T-helper 17 cell (primary cell): ENCODE data around the gene BICD1. TPM values are rescaled to one million over a fixed set of nuclear protein-coding genes. Genes with fewer than 3 reads are reported as not detected.
A peak's percentile ranks its signal among the peaks of the same experiment; 100 is the strongest.

Experiments used
- ATAC-seq: fragments of 150-1000 bp; cut with Tn5 transposase; 2 replicates; pipeline ENCODE4 v1.10.0; 2021; ENCODE audit warnings: mild to moderate bottlenecking, moderate library complexity
- DNase-seq, 3 donors: peaks; one replicate each; pipeline versions ENCODE4 v3.0.0 to v3.0.0-alpha.2; 2020 to 2021
- H3K9me3 ChIP-seq: one replicate; pipeline ENCODE4 v1.7.0; 2013; ENCODE audit warnings: low read length, mild to moderate bottlenecking; ENCODE audit not compliant: control insufficient read depth, poor library complexity, severe bottlenecking
- H3K27ac Mint-ChIP-seq: one replicate; pipeline ENCODE4 v1.8.0; 2022; ENCODE audit warnings: mild to moderate bottlenecking, moderate library complexity, mixed read lengths
- H3K27me3 Mint-ChIP-seq: one replicate; pipeline ENCODE4 v1.8.0; 2022; ENCODE audit warnings: mixed read lengths
- H3K36me3 Mint-ChIP-seq: one replicate; pipeline ENCODE4 v1.8.0; 2022; ENCODE audit warnings: low read depth, mixed read lengths
- H3K4me1 Mint-ChIP-seq: one replicate; pipeline ENCODE4 v1.8.0; 2022; ENCODE audit warnings: mild to moderate bottlenecking, mixed read lengths
- H3K4me3 Mint-ChIP-seq: one replicate; pipeline ENCODE4 v1.8.0; 2022; ENCODE audit warnings: mild to moderate bottlenecking, moderate library complexity, mixed read lengths
- total RNA-seq, 4 donors: library from RNA in 2 of 4; stranded (reverse) in 2 of 4; gene quantifications; one replicate each; pipeline ENCODE4 v1.2.3 and lab custom pipeline; 2022 to 2026

The BICD1 gene
- total RNA-seq, 2 donors from 2014 or later = 10.5 to 15.8 TPM

- H3K4me3 Mint-ChIP-seq = no peak overlapping the region
- no peaks in the 10 kb centered on the region for H3K9me3 ChIP-seq
- H3K27ac Mint-ChIP-seq = no peak overlapping the region
- no peaks in the 10 kb centered on the region for H3K27me3 Mint-ChIP-seq
- DNase-seq (no peak), ATAC-seq (no peak)
- H3K4me1 Mint-ChIP-seq = no peaks in the 10 kb centered on the region
- no peaks in the 10 kb centered on the region for H3K36me3 Mint-ChIP-seq
Observed at GRCh38 chr12:32357601-32358249, 251.1 kb downstream of the BICD1 start.

- ATAC-seq = no peak
- Mint-ChIP-seq H3K36me3 (no peaks in the 10 kb centered on the region), H3K4me3 (no peak overlapping the region), H3K27me3 (no peaks in the 10 kb centered on the region), H3K4me1 (no peaks in the 10 kb centered on the region), H3K27ac (no peak overlapping the region)
- DNase-seq = no peak
- H3K9me3 ChIP-seq = no peaks in the 10 kb centered on the region
Observed at GRCh38 chr12:32360956-32361355, 254.3 kb downstream of the BICD1 start.

DNA sequence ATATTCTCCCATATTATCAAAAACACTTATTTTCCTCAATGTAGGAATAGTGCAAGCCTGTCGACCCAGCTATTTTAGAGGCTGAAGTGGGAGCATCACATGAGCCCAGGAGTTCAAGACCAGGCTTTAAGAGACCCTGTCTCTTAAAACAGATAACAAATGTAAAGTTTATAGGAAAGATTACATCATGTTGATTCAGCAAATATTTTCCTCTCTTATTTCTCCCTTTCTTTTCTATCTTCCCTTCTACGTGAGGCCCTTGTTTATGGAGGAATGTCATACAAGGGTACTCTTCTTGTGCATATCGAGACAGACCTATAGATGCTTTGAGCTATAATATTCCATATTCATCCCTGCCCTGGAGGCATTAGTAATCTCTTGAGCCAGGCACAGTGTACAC lies 256.2 kb downstream of the BICD1 start:
- Mint-ChIP-seq H3K27ac (no peak overlapping the region), H3K4me3 (no peak overlapping the region), H3K36me3 (no peaks in the 10 kb centered on the region), H3K4me1 (no peaks in the 10 kb centered on the region), H3K27me3 (no peaks in the 10 kb centered on the region)
- ATAC-seq (no peak), DNase-seq (no peak)
- H3K9me3 ChIP-seq = no peaks in the 10 kb centered on the region

DNA sequence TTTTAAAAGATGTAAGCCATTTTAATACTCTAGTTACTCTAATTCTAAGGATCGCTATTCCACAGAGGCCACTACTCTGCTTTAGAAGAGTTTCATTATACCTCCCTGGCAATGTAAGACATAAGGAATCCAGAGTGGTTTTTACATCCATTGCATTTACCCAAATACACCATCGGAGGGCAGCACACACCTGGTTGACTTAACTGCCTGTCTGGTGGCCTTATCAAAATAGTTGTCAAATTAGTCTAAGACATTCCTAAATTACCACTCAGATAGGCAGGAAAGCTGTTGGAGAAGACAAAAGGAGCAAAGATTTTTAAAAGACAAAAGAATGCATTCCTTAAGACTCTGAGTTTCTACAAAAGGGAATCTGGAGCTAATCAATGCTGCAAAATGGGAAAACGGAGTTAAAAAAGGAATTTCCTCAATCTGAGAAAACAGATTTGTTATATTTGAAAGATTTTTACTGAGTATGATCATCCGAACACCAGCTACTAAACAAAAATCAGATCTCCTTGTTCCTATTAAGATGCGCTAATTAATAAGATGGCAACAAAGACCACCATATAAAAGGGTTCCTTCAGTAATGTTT lies 258.9 kb downstream of the BICD1 start:
- no peak overlapping the region for H3K27ac Mint-ChIP-seq
- peak; percentile 51 for ATAC-seq
- no peak overlapping the region for H3K4me3 Mint-ChIP-seq

DNA sequence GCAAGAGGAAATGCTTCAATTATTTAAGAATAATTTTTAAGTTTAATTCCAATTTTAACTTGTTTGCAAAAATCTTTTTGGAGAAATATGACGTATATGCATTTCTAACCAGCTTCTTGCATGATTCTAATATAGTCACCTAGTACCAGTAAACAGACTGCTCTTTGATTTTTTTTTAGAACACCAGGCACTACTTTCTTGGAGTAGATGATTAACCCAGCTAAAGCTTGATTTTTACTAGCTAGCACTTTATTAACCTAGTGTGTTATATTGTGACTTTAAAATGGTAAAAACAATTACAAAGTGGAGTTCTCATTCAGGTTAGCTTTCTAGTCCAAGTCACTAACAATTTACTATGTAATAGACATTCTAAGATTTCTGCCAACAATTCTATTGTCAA lies 260.1 kb downstream of the BICD1 start:
- no peak overlapping the region for H3K4me3 Mint-ChIP-seq
- no peak for ATAC-seq
- no peak for DNase-seq
- H3K27ac Mint-ChIP-seq = no peak overlapping the region
- H3K27me3 Mint-ChIP-seq = no peaks in the 10 kb centered on the region
- no peaks in the 10 kb centered on the region for H3K9me3 ChIP-seq
- no peaks in the 10 kb centered on the region for H3K36me3 Mint-ChIP-seq
- no peaks in the 10 kb centered on the region for H3K4me1 Mint-ChIP-seq

More for the DNA sequence above, 258.9 kb downstream of the BICD1 start:
- H3K36me3 Mint-ChIP-seq = no peaks in the 10 kb centered on the region
- H3K4me1 Mint-ChIP-seq = no peaks in the 10 kb centered on the region
- peak in 1 of 3 donors; percentile 15 for DNase-seq
- H3K27me3 Mint-ChIP-seq = no peaks in the 10 kb centered on the region
- no peaks in the 10 kb centered on the region for H3K9me3 ChIP-seq

DNA sequence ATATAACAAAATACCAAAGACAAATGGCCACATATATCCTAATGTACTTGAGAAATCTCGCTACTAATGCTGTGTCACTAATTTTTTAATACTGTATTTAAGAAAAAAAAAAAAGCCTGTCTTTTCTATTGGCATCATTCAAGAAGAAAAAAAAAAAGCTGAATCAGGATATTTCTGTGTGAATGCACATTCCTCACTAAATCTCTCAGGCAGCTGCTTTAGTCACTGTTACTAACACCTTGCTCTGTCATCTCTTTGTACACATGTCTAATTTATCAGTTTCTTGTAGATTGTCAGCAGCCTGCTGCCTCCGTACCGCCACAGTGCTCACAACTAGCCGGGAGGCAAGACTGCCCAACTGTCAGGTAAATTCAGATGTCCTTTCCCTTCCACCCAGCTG lies 260.7 kb downstream of the BICD1 start:
- ATAC-seq (no peak), DNase-seq (no peak)
- no peaks in the 10 kb centered on the region for H3K27me3 Mint-ChIP-seq
- H3K9me3 ChIP-seq = no peaks in the 10 kb centered on the region
- no peak overlapping the region for H3K4me3 Mint-ChIP-seq
- H3K27ac Mint-ChIP-seq = no peak overlapping the region
- H3K4me1 Mint-ChIP-seq = no peaks in the 10 kb centered on the region
- H3K36me3 Mint-ChIP-seq = no peaks in the 10 kb centered on the region

- DNase-seq (no peak), ATAC-seq (no peak)
- Mint-ChIP-seq H3K36me3 (no peaks in the 10 kb centered on the region), H3K4me1 (no peaks in the 10 kb centered on the region), H3K27me3 (no peaks in the 10 kb centered on the region), H3K4me3 (no peak overlapping the region), H3K27ac (no peak overlapping the region)
- H3K9me3 ChIP-seq = no peaks in the 10 kb centered on the region
Observed at GRCh38 chr12:32369202-32369601, 262.6 kb downstream of the BICD1 start.

GRCh38 chr12:32377344-32378055 lies 270.9 kb downstream of the BICD1 start:
- Mint-ChIP-seq H3K36me3 (no peaks in the 10 kb centered on the region), H3K4me1 (no peaks in the 10 kb centered on the region), H3K27me3 (no peaks in the 10 kb centered on the region), H3K4me3 (no peak overlapping the region), H3K27ac (no peak overlapping the region)
- DNase-seq (no peak), ATAC-seq (no peak)
- no peaks in the 10 kb centered on the region for H3K9me3 ChIP-seq

DNA sequence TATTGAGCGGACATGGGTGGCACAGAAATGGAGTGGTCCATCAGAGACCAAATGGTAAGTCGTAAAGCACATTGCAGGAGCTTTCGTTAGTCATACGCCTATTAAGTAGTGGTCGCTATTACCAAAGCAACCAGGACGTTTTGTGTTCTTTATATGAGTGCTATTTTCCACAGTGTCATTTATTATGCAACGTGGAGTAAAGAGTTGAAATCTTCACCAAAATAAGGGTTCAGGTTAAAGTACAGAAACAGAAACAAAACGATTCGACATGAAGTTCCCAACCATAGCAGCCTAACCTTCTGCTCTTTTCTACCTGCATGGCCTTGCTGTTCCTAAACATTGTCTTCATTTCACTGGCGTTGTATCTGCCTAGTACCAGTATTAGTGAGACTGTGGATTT lies 272.6 kb downstream of the BICD1 start:
- DNase-seq (no peak), ATAC-seq (no peak)
- H3K27ac Mint-ChIP-seq = no peak overlapping the region
- no peaks in the 10 kb centered on the region for H3K4me1 Mint-ChIP-seq
- H3K9me3 ChIP-seq = no peaks in the 10 kb centered on the region
- H3K27me3 Mint-ChIP-seq = no peaks in the 10 kb centered on the region
- no peak overlapping the region for H3K4me3 Mint-ChIP-seq
- H3K36me3 Mint-ChIP-seq = no peaks in the 10 kb centered on the region

DNA sequence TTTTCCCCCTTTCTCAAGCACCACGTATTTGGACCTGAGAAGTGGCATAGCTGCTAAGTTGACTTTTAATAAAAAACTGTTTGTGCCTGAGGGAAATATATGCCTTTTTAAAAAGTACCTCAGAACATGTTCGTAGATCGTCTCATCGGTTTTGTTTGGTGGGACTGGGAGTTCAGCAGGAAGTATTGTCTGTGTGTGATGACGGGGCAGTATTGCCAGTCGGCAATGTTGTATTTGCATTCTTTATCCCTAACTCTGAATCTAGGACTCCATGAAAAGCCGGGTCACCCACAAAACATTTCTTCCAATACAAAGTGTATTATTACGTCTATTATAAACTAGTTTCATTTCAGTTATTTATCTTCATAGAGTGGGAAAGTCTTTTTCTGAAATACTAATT lies 273.0 kb downstream of the BICD1 start:
- Mint-ChIP-seq H3K36me3 (no peaks in the 10 kb centered on the region), H3K4me1 (no peaks in the 10 kb centered on the region), H3K27me3 (no peaks in the 10 kb centered on the region), H3K27ac (no peak overlapping the region), H3K4me3 (no peak overlapping the region)
- ATAC-seq (no peak), DNase-seq (no peak)
- H3K9me3 ChIP-seq = no peaks in the 10 kb centered on the region

DNA sequence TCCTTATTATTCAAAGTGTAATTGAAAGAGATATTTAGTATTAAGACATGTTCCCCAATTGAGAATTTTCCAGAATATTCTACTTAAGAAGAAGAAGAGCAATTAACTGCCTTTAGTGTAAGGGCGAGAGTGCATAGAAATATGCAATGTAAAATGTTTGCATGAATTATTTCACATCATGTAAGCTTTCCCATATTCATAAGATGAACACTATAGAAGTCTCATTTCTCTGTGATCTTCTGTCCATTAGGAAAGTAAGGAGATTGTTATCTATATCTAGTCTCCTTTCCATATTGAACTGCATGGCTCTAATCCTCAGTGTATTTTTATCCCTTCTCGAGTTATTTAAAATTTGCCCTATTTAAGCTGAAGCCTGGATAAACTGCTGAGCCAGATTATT lies 275.6 kb downstream of the BICD1 start:
- no peaks in the 10 kb centered on the region for H3K27me3 Mint-ChIP-seq
- no peak overlapping the region for H3K4me3 Mint-ChIP-seq
- H3K9me3 ChIP-seq = no peaks in the 10 kb centered on the region
- no peaks in the 10 kb centered on the region for H3K4me1 Mint-ChIP-seq
- H3K36me3 Mint-ChIP-seq = no peaks in the 10 kb centered on the region
- no peak for DNase-seq
- no peak overlapping the region for H3K27ac Mint-ChIP-seq
- ATAC-seq = no peak

- DNase-seq (no peak), ATAC-seq (peak; percentile 39)
- H3K4me3 Mint-ChIP-seq = peak overlapping the region; percentile 49
- no peak overlapping the region for H3K27ac Mint-ChIP-seq
- no peaks in the 10 kb centered on the region for H3K9me3 ChIP-seq
- H3K4me1 Mint-ChIP-seq = peaks cover 2% of the 10 kb centered on the region
- peaks cover 19% of the 10 kb centered on the region for H3K27me3 Mint-ChIP-seq
- H3K36me3 Mint-ChIP-seq = no peaks in the 10 kb centered on the region
Observed at GRCh38 chr12:32390572-32391219, 284.0 kb downstream of the BICD1 start.

DNA sequence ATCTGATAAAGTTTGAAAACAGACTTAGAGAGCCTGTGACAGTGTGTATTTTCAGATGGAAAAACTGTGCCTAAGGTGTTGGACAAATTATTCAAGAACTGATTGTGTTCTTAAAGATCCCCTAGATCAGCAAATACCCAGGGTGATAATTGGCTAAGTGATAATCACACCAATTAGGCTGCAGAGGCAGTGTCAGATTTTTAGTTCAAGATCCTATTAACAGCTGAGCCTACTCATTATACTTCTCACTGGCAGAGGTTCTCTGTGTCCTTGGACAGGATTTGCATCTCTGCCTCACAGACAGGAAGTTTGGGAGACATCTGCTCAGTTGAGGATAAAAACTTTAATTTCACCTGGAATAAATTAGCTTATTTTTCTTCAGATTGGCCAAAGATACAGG lies 288.4 kb downstream of the BICD1 start:
- no peak for DNase-seq
- no peaks in the 10 kb centered on the region for H3K36me3 Mint-ChIP-seq
- no peak overlapping the region for H3K27ac Mint-ChIP-seq
- no peaks in the 10 kb centered on the region for H3K9me3 ChIP-seq
- peaks cover 26% of the 10 kb centered on the region for H3K27me3 Mint-ChIP-seq
- no peak overlapping the region for H3K4me3 Mint-ChIP-seq
- peaks cover 4% of the 10 kb centered on the region for H3K4me1 Mint-ChIP-seq
- ATAC-seq = no peak
